Nephron progenitor cell (in vitro differentiated cells): ENCODE results near the gene PFDN1.
A peak's percentile ranks its signal among the peaks of the same experiment; 100 is the strongest.

Source experiments
- DNase-seq: peaks from one replicate; pipeline ENCODE4 v3.0.0; 2021
- H3K27ac Mint-ChIP-seq: 2 replicates; pipeline ENCODE4 v1.8.0; 2021; ENCODE audit warnings: mild to moderate bottlenecking, moderate library complexity, mixed read lengths
- H3K27me3 Mint-ChIP-seq: 2 replicates; pipeline ENCODE4 v1.8.0; 2021; ENCODE audit warnings: mild to moderate bottlenecking, low read depth, mixed read lengths; ENCODE audit not compliant: poor library complexity
- H3K36me3 Mint-ChIP-seq: 2 replicates; pipeline ENCODE4 v1.8.0; 2021; ENCODE audit warnings: low read depth, mixed read lengths
- H3K4me1 Mint-ChIP-seq: 2 replicates; pipeline ENCODE4 v1.8.0; 2021; ENCODE audit warnings: mixed read lengths
- H3K4me3 Mint-ChIP-seq: 2 replicates; pipeline ENCODE4 v1.8.0; 2021; ENCODE audit warnings: mild to moderate bottlenecking, moderate library complexity, mixed read lengths
- H3K9me3 Mint-ChIP-seq: 2 replicates; pipeline ENCODE4 v1.8.0; 2021; ENCODE audit warnings: mild to moderate bottlenecking, moderate library complexity, mixed read lengths
- TF ChIP-seq, protein P1 (sequence below): fragments of 200-600 bp; sonication (generic); IDR thresholded peaks from 2 replicates; pipeline ENCODE4 v1.5.0; 2021; ENCODE audit warnings: antibody characterized with exemption

The PFDN1 gene

GRCh38 chr5:140208065-140208464, 94.8 kb downstream of the PFDN1 start:
- Mint-ChIP-seq H3K36me3 (no peaks in the 10 kb centered on the region), H3K9me3 (no peaks in the 10 kb centered on the region), H3K4me3 (no peak overlapping the region), H3K27me3 (peaks cover 4% of the 10 kb centered on the region), H3K27ac (no peak overlapping the region), H3K4me1 (peaks cover 32% of the 10 kb centered on the region)
- TF ChIP-seq, protein P1, sequence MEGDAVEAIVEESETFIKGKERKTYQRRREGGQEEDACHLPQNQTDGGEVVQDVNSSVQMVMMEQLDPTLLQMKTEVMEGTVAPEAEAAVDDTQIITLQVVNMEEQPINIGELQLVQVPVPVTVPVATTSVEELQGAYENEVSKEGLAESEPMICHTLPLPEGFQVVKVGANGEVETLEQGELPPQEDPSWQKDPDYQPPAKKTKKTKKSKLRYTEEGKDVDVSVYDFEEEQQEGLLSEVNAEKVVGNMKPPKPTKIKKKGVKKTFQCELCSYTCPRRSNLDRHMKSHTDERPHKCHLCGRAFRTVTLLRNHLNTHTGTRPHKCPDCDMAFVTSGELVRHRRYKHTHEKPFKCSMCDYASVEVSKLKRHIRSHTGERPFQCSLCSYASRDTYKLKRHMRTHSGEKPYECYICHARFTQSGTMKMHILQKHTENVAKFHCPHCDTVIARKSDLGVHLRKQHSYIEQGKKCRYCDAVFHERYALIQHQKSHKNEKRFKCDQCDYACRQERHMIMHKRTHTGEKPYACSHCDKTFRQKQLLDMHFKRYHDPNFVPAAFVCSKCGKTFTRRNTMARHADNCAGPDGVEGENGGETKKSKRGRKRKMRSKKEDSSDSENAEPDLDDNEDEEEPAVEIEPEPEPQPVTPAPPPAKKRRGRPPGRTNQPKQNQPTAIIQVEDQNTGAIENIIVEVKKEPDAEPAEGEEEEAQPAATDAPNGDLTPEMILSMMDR, result no peak
- no peak for DNase-seq

DNA sequence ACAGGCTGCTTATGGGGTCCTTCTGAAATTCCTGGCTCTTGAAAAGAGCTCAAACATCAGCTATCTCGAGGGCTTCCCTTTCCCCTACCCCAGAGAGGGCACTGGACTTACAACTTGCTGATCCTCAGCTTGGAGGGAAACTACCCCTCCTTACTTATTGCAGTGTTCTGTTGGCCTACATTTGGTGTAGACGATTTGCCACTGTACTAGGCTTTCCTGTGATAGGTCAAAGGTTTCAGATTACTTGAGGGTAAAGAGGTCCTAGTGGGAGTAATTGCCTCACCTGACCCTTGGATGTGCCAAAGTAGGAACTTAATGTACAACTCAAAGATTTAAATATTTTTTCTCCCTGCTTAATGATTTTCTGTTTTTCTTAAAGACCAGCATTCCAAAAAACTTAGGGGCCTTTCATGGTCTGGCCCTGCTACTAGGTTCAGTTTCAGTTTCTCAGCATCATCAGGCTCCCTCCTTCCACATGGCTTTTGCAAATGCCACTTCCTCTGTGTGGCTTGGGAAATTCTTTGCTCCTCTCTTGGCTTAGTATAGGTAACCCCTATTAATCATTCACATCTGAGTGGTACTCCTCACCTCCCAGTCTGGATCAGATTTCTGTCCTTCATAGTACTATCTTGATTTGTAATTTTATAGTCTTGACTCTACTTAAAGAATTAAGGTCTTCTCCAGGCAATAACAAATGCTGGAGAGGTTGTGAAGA, 95.5 kb downstream of the PFDN1 start:
- peaks cover 4% of the 10 kb centered on the region for H3K27me3 Mint-ChIP-seq
- peak overlapping the region; percentile 1 for H3K4me3 Mint-ChIP-seq
- H3K36me3 Mint-ChIP-seq, result no peaks in the 10 kb centered on the region
- no peaks in the 10 kb centered on the region for H3K9me3 Mint-ChIP-seq
- peaks cover 32% of the 10 kb centered on the region for H3K4me1 Mint-ChIP-seq
- H3K27ac Mint-ChIP-seq, result no peak overlapping the region
- DNase-seq, result no peak
- TF ChIP-seq, protein P1, result no peak

- TF ChIP-seq, protein P1, result no peak
- Mint-ChIP-seq H3K36me3 (no peaks in the 10 kb centered on the region), H3K4me1 (peaks cover 32% of the 10 kb centered on the region), H3K4me3 (no peak overlapping the region), H3K9me3 (no peaks in the 10 kb centered on the region), H3K27me3 (peaks cover 4% of the 10 kb centered on the region), H3K27ac (no peak overlapping the region)
- no peak for DNase-seq
These were observed 96.9 kb downstream of the PFDN1 start for GRCh38 chr5:140205952-140206351.

DNA sequence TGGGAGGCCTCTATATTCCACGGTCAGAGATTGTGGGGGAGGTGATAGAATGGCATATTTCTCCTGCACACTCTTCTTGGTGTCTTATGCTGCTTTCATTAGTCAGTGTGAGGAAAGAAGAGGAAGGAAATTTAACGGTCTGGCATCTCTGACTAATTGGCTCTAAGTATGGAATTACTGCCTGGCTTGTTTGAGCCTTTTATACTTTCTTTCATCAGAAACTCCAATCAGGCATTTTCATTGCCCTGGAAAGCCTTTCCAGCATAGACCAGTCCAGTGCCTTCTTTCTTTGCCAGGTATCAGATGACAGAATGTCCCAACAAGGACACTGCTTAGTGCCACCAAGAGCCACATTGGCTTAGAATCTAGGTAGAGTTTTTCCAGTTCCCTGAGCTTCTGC, 97.7 kb downstream of the PFDN1 start:
- peaks cover 4% of the 10 kb centered on the region for H3K27me3 Mint-ChIP-seq
- no peaks in the 10 kb centered on the region for H3K9me3 Mint-ChIP-seq

GRCh38 chr5:140202610-140203009, 100.3 kb downstream of the PFDN1 start:
- Mint-ChIP-seq H3K27ac (no peak overlapping the region), H3K9me3 (no peaks in the 10 kb centered on the region), H3K4me1 (peaks cover 29% of the 10 kb centered on the region)

More for the DNA sequence above, 97.7 kb downstream of the PFDN1 start:
- Mint-ChIP-seq H3K4me3 (no peak overlapping the region), H3K36me3 (no peaks in the 10 kb centered on the region), H3K27ac (no peak overlapping the region), H3K4me1 (peaks cover 32% of the 10 kb centered on the region)
- TF ChIP-seq, protein P1, result no peak
- DNase-seq, result no peak

More at GRCh38 chr5:140202610-140203009, 100.3 kb downstream of the PFDN1 start:
- no peak for DNase-seq
- H3K36me3 Mint-ChIP-seq, result no peaks in the 10 kb centered on the region
- no peaks in the 10 kb centered on the region for H3K27me3 Mint-ChIP-seq
- H3K4me3 Mint-ChIP-seq, result no peak overlapping the region
- TF ChIP-seq, protein P1, result no peak
